ENCODE results near the gene CPEB3. TPM values are rescaled to one million over a fixed set of nuclear protein-coding genes. Genes with fewer than 3 reads are reported as not detected.
"Not testable (repeated sequence)": the region's sequence is repeated elsewhere in the genome, so short reads cannot be mapped to it uniquely, and the experiment has no call there.

CPEB3 gene
- total RNA-seq, 2 experiments from 2014 or later, result 3.8 to 4.3 TPM

- H3K27ac Mint-ChIP-seq; CTCF ChIA-PET; H3K9me3 Mint-ChIP-seq (ENCODE audit: low read depth); H3K4me3 Mint-ChIP-seq; ATAC-seq; H3K27me3 Mint-ChIP-seq; DNase-seq; H3K4me1 Mint-ChIP-seq: not testable (repeated sequence)
- H3K36me3 Mint-ChIP-seq, result peaks cover 25% of the 10 kb centered on the region
Measured at GRCh38 chr10:92141147-92141546, 149.7 kb downstream of the CPEB3 start.

- H3K27ac Mint-ChIP-seq; H3K4me3 Mint-ChIP-seq; H3K27me3 Mint-ChIP-seq; CTCF ChIA-PET; DNase-seq; ATAC-seq; H3K9me3 Mint-ChIP-seq (ENCODE audit: low read depth); H3K4me1 Mint-ChIP-seq: not testable (repeated sequence)
- peaks cover 25% of the 10 kb centered on the region for H3K36me3 Mint-ChIP-seq
Measured at GRCh38 chr10:92134049-92134448, 156.8 kb downstream of the CPEB3 start.

- no peak overlapping the region for H3K27ac Mint-ChIP-seq
- ATAC-seq, result no peak
- no peak overlapping the region for H3K4me3 Mint-ChIP-seq
- H3K9me3 Mint-ChIP-seq (ENCODE audit: low read depth), result no peaks in the 10 kb centered on the region
- CTCF ChIA-PET, result no interaction called here
- peaks cover 24% of the 10 kb centered on the region for H3K36me3 Mint-ChIP-seq
- no peaks in the 10 kb centered on the region for H3K27me3 Mint-ChIP-seq
- no peaks in the 10 kb centered on the region for H3K4me1 Mint-ChIP-seq
- no peak for DNase-seq
Measured at GRCh38 chr10:92131275-92131820, 159.5 kb downstream of the CPEB3 start.

GRCh38 chr10:92130622-92131274, 160.1 kb downstream of the CPEB3 start:
- ATAC-seq (no peak), DNase-seq (no peak)
- Mint-ChIP-seq H3K36me3 (peaks cover 20% of the 10 kb centered on the region), H3K4me3 (no peak overlapping the region), H3K27me3 (no peaks in the 10 kb centered on the region), H3K27ac (no peak overlapping the region), H3K4me1 (no peaks in the 10 kb centered on the region), H3K9me3 (ENCODE audit: low read depth) (no peaks in the 10 kb centered on the region)
- CTCF ChIA-PET, result no interaction called here

GRCh38 chr10:92126100-92126650, 164.7 kb downstream of the CPEB3 start:
- H3K4me3 Mint-ChIP-seq, result no peak overlapping the region
- no peaks in the 10 kb centered on the region for H3K9me3 Mint-ChIP-seq (ENCODE audit: low read depth)
- CTCF ChIA-PET, result interaction anchor here (1.4 kb wide), 1 partner anchor 38 kb away, joined by 4 read pairs; no protein-coding TSS in a partner anchor
- peaks cover 11% of the 10 kb centered on the region for H3K36me3 Mint-ChIP-seq
- H3K4me1 Mint-ChIP-seq, result no peaks in the 10 kb centered on the region
- no peak for DNase-seq
- H3K27me3 Mint-ChIP-seq, result no peaks in the 10 kb centered on the region
- H3K27ac Mint-ChIP-seq, result no peak overlapping the region
- ATAC-seq, result no peak

GRCh38 chr10:92125144-92125543, 165.7 kb downstream of the CPEB3 start:
- DNase-seq, result no peak
- H3K4me3 Mint-ChIP-seq, result no peak overlapping the region
- H3K27me3 Mint-ChIP-seq, result no peaks in the 10 kb centered on the region
- ATAC-seq, result no peak
- H3K4me1 Mint-ChIP-seq, result no peaks in the 10 kb centered on the region
- H3K9me3 Mint-ChIP-seq (ENCODE audit: low read depth), result no peaks in the 10 kb centered on the region
- CTCF ChIA-PET, result interaction anchor here (1.4 kb wide), 1 partner anchor 37 kb away, joined by 4 read pairs; no protein-coding TSS in a partner anchor
- no peak overlapping the region for H3K27ac Mint-ChIP-seq
- peaks cover 11% of the 10 kb centered on the region for H3K36me3 Mint-ChIP-seq

- ATAC-seq (no peak), DNase-seq (no peak)
- CTCF ChIA-PET, result no interaction called here
- Mint-ChIP-seq H3K27ac (no peak overlapping the region), H3K9me3 (ENCODE audit: low read depth) (no peaks in the 10 kb centered on the region), H3K36me3 (peaks cover 11% of the 10 kb centered on the region), H3K4me3 (no peak overlapping the region), H3K27me3 (no peaks in the 10 kb centered on the region), H3K4me1 (no peaks in the 10 kb centered on the region)
Measured at GRCh38 chr10:92124616-92125143, 166.2 kb downstream of the CPEB3 start.

GRCh38 chr10:92124020-92124419, 166.9 kb downstream of the CPEB3 start:
- ATAC-seq, result no peak
- DNase-seq, result no peak
- H3K36me3 Mint-ChIP-seq, result peaks cover 9% of the 10 kb centered on the region
- H3K4me1 Mint-ChIP-seq, result no peaks in the 10 kb centered on the region
- CTCF ChIA-PET, result interaction anchor here (0.8 kb wide), 1 partner anchor 14 kb away, joined by 3 read pairs; no protein-coding TSS in a partner anchor
- no peak overlapping the region for H3K27ac Mint-ChIP-seq
- no peaks in the 10 kb centered on the region for H3K9me3 Mint-ChIP-seq (ENCODE audit: low read depth)
- H3K27me3 Mint-ChIP-seq, result no peaks in the 10 kb centered on the region
- H3K4me3 Mint-ChIP-seq, result no peak overlapping the region

GRCh38 chr10:92122941-92123450, 167.9 kb downstream of the CPEB3 start:
- no peak overlapping the region for H3K4me3 Mint-ChIP-seq
- peaks cover 4% of the 10 kb centered on the region for H3K36me3 Mint-ChIP-seq
- no peaks in the 10 kb centered on the region for H3K27me3 Mint-ChIP-seq
- H3K27ac Mint-ChIP-seq, result no peak overlapping the region
- ATAC-seq, result no peak
- H3K4me1 Mint-ChIP-seq, result no peaks in the 10 kb centered on the region
- no peak for DNase-seq
- H3K9me3 Mint-ChIP-seq (ENCODE audit: low read depth), result no peaks in the 10 kb centered on the region
- CTCF ChIA-PET, result no interaction called here

- Mint-ChIP-seq H3K36me3 (no peaks in the 10 kb centered on the region), H3K27me3 (no peaks in the 10 kb centered on the region), H3K4me1 (no peaks in the 10 kb centered on the region), H3K9me3 (ENCODE audit: low read depth) (no peaks in the 10 kb centered on the region), H3K27ac (no peak overlapping the region), H3K4me3 (no peak overlapping the region)
- DNase-seq, result no peak
- CTCF ChIA-PET, result no interaction called here
- no peak for ATAC-seq
Measured at GRCh38 chr10:92121686-92122492, 169.0 kb downstream of the CPEB3 start.

GRCh38 chr10:92119340-92119739, 171.5 kb downstream of the CPEB3 start:
- no peak overlapping the region for H3K27ac Mint-ChIP-seq
- no peaks in the 10 kb centered on the region for H3K9me3 Mint-ChIP-seq (ENCODE audit: low read depth)
- H3K4me3 Mint-ChIP-seq, result no peak overlapping the region
- CTCF ChIA-PET, result interaction anchor here (1.2 kb wide), 1 partner anchor 65 kb away, joined by 3 read pairs; no protein-coding TSS in a partner anchor
- H3K27me3 Mint-ChIP-seq, result no peaks in the 10 kb centered on the region
- H3K4me1 Mint-ChIP-seq, result no peaks in the 10 kb centered on the region
- DNase-seq (no peak), ATAC-seq (no peak)
- no peaks in the 10 kb centered on the region for H3K36me3 Mint-ChIP-seq

GRCh38 chr10:92114917-92115316, 176.0 kb downstream of the CPEB3 start:
- H3K4me1 Mint-ChIP-seq; H3K36me3 Mint-ChIP-seq; DNase-seq; H3K9me3 Mint-ChIP-seq (ENCODE audit: low read depth); H3K27ac Mint-ChIP-seq; H3K4me3 Mint-ChIP-seq; CTCF ChIA-PET; ATAC-seq; H3K27me3 Mint-ChIP-seq: not testable (repeated sequence)

GRCh38 chr10:92113911-92114600, 176.8 kb downstream of the CPEB3 start:
- ATAC-seq, result no peak
- DNase-seq, result no peak
- Mint-ChIP-seq H3K36me3 (peaks cover 2% of the 10 kb centered on the region), H3K4me1 (peaks cover 6% of the 10 kb centered on the region), H3K4me3 (no peak overlapping the region), H3K9me3 (ENCODE audit: low read depth) (no peaks in the 10 kb centered on the region), H3K27ac (no peak overlapping the region), H3K27me3 (no peaks in the 10 kb centered on the region)
- CTCF ChIA-PET, result no interaction called here
